HT-29 (cell line): ENCODE measurements around the gene CST3. TPM values are rescaled to one million over a fixed set of nuclear protein-coding genes. Genes with fewer than 3 reads are reported as not detected.
"Not testable (repeated sequence)": the region's sequence is repeated elsewhere in the genome, so short reads cannot be mapped to it uniquely, and the experiment has no call there.

Experiments
- DNase-seq: peaks from one replicate; pipeline ENCODE4 v3.0.0-alpha.2; 2015; ENCODE audit warnings: low spot score
- total RNA-seq: library from RNA; depleted of rRNA; stranded (reverse); fragments of >200 nt; shearing (Covaris generic); gene quantifications from 2 replicates; pipeline ENCODE4 v1.2.3, GENCODE V29; 2014; rRNA removed

The CST3 gene, protein sequence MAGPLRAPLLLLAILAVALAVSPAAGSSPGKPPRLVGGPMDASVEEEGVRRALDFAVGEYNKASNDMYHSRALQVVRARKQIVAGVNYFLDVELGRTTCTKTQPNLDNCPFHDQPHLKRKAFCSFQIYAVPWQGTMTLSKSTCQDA
- total RNA-seq, result 417 and 453 TPM in 2 replicates

DNA sequence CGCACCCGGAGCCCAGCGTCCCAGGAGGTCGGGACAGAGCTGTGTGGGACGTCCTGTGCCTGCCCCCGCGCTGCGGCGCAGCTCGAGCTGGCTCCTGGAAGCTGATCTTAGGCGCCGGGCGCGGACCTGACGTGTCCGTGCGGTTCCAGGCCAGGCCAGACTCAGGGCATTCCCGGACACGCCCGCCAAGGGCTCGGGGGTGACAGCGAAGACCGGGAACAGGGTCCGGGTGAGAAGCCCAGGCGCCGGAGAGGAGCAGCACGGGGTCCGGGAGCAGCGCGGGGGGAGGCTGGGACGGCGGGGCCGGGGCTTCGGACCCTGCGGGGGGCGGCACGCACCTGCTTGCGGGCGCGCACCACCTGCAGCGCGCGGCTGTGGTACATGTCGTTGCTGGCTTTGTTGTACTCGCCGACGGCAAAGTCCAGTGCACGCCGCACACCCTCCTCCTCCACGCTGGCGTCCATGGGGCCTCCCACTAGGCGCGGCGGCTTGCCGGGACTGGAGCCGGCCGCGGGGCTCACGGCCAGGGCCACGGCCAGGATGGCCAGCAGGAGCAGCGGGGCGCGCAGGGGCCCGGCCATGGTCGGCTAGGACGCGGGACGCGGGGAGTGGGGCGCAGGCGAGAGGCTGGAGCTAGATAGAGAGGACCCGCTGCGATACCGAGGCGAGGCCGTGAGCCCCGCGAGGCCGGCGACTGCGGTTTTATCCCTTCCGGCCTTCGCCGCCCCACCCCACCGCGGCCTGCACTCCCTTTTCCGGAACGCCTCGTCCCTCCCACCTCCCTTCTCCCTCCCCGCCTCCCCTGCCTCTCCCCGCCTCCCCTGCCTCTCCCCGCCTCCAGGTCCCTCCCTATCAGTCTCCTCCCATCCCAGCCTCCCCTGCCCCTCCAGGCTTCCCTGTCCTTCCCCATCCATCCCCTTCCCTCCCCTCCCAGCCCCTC lies at the start of gene CST3:
CST3 (minus strand) TSS at position 674 of the 940 bp plus-strand sequence; CDS start at position 581, 93 bp downstream.
- DNase-seq, result peak; percentile 84

- no peak for DNase-seq
Measured at GRCh38 chr20:23686046-23686750, 48.4 kb upstream of the CST3 start.

- not testable (repeated sequence) for DNase-seq
Measured at GRCh38 chr20:23685529-23685896, 47.8 kb upstream of the CST3 start.

- no peak for DNase-seq
Measured at GRCh38 chr20:23684261-23684660, 46.5 kb upstream of the CST3 start.

DNA sequence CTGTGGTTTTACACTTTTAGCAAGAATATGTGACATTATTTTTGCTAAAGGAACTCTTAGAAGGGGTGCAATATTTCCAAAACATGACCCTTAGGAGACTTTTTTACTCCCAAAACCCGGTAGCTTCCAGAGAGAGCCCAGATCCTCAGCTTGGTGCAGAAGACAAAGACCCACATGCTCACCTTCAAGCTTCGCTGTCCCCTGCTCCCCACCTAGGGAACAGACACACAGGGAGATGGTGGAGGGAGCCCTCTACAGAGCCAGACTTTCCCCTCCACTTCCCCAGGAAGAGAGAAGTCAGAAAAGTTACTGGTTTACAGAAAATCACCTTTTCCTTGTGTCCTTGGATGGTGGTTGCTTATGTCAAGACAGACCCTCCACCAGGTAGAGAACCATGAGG lies 46.1 kb upstream of the CST3 start:
- DNase-seq, result no peak

GRCh38 chr20:23683281-23683680 lies 45.5 kb upstream of the CST3 start:
- no peak for DNase-seq

GRCh38 chr20:23680146-23680545 lies 42.4 kb upstream of the CST3 start:
- DNase-seq, result no peak

- no peak for DNase-seq
Measured at GRCh38 chr20:23679133-23680092, 41.7 kb upstream of the CST3 start.

DNA sequence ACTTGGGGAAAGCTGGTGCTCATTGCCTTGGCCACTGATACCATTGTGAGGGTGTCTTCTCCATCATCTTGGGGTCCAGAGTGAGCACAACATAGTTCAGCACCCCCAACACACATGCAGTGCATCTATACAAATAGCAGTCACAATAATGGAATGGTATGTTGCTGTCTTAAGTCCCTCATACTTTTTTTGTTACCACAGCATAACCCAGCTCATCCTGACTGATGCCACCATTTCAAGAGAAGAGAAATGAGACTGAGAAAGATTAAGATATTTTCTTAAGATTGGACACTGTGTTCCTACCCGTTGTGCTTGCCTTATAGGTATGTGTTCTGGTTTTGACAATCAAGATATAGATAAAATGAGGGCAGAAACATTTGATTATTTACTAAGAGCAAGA lies 35.5 kb upstream of the CST3 start:
- no peak for DNase-seq

DNA sequence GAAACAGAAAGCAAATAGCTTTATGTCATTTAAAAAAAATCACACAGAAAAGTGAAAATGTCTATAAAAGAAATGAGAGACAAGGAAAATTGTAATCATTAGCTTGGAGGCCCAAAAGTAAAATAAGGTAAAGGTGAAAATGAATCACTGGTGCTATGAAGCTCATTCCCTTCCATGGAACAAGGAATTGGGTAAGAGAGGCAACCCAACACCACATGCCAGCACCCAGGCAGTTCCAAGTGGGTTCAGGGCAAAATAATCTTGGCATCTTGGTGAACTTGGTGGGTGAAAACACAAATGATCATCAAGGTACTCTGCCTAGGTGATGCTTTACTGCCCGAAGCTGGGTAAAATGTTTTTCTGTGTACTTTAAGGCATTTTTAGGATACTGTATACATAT lies 34.4 kb upstream of the CST3 start:
- DNase-seq, result no peak

GRCh38 chr20:23671479-23671878 lies 33.7 kb upstream of the CST3 start:
- DNase-seq, result no peak

DNA sequence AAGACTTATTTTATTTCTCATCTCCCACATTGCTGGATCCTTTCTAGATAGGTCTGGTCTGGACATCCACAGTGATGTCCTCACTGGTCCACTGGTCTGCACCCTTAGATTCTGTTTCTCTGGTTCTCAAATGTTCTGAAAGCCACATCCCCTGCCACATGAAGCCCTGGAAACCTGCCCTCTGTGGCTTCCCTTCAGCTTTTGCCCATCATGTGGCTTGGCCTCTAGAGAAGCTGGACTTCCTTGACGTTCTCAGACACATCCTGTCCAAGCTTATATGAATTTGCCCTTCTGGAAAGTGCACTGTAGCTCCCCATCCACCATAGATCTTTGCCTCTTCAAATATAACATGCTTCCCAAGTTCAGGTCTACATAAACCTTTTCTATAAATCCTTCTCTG lies 32.6 kb upstream of the CST3 start:
- no peak for DNase-seq

- no peak for DNase-seq
Measured at GRCh38 chr20:23669866-23670265, 32.1 kb upstream of the CST3 start.

DNA sequence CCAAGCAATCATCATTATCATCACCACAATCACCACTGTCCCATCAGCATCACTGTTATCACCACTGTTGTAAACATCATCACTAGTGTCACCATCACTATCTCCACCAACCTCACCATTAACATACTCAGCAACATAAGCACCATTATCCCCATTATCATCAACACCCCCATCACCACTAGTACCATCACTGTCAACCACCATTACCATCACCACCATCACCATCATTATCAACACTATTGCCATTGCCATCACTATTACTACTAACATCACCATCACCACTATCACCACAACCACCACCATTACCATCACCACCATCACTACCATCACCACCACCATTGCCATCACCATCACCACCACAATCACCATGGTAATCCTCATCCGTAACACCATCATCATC lies 31.6 kb upstream of the CST3 start:
- DNase-seq, result no peak

DNA sequence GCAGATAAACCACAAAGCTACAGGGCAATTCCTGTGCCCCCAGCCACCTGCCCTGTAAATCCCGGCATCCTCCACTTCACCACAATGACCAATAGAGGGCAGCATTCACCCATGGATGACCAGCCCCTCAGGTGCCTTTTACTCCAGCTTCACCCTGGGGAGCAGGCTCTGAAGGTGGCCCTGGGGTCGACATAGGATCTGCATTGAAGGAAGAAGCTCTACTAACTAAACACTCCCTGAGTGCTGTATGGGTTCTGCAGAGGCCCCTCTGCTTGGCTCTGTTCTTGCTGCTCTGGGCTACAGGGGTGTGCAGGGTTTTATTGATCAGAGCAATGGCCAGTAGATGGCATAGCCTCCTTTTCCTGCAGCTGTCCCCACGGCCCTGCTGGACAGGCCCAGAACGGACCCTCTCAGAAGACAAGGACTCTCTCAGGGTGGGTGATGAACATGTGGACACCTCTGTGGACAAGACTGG lies 30.8 kb upstream of the CST3 start:
- DNase-seq, result peak; percentile 82

DNA sequence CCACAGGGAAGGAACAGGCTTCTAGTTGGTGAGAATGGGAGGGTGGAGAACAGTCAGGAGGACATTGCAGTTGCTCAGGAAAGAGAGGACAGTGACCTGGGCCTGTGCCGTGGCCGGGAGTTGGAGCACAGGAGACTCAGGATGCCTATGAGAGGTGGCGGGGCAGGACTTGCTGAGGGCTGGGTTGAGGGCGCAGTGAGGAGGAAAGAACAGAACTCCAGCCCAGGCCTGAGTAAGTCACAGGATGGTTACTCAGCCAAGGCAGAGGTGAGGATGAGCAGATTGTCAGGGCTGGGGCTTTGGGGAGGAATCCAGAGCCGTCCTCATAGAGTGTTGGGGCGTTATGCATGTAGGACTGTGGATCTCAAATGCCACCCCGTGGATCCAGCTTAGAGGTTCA lies 29.9 kb upstream of the CST3 start:
- no peak for DNase-seq

DNA sequence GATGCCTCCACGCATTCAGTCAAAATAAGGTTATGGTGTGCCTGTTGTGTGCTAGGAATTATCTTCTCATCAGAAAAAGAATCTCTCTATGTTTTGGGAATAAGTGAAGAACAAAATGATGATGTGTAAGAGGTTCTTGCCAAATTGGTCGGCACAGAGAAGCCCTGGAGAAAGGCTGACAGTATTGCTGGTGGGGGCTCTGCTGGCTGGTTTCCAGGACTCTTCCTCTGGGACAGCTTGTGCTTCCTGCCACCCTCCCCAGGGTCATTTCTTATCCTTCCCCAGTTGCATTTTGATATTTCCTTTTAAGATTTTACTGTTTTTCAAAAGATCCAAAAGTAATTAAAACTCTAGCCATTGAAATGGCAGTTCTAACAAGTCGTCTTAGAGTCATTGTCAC lies 28.9 kb upstream of the CST3 start:
- DNase-seq, result no peak

DNA sequence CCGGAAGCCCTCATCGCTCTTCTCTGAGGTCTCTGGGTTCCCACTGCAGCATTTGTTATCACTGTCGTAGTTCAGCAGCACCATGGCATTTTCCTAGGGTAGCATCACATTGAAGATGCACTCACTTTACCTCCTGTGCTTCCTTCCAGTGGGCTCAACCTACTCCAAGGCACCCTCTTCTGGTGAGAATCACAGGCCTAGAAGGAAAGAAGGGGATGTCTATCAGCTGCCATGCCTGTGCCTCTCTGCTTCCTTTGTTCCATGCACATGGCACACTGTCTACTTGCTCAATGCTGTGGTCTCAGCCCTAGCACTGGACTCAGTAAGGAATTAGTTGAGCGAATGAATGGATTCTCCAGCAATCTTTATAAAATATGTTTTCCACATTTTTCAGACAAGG lies 28.4 kb upstream of the CST3 start:
- no peak for DNase-seq

DNA sequence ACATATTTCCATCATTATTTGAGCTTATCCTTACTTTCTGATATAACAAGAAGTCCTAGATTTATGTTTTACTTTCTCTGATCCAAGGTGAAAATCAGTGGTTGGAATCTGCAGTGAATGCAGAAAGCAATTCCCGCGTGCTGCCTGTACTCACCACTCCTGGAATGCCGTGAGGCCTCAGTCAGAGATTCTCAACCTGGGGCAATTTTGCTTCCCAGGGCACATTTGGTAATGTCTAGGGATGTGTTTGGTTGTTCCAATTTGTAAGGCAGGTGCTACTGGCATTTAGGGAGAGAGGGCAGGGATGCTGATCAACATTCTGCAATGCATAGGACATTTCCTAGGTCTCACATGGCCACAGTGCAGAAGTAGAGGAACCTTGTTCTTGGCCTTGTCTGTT lies 27.2 kb upstream of the CST3 start:
- DNase-seq, result no peak

GRCh38 chr20:23664046-23664445 lies 26.3 kb upstream of the CST3 start:
- not testable (repeated sequence) for DNase-seq

- DNase-seq, result no peak
Measured at GRCh38 chr20:23663180-23663579, 25.4 kb upstream of the CST3 start.
